ENCODE results near the gene MAPK11.

The MAPK11 gene

DNA sequence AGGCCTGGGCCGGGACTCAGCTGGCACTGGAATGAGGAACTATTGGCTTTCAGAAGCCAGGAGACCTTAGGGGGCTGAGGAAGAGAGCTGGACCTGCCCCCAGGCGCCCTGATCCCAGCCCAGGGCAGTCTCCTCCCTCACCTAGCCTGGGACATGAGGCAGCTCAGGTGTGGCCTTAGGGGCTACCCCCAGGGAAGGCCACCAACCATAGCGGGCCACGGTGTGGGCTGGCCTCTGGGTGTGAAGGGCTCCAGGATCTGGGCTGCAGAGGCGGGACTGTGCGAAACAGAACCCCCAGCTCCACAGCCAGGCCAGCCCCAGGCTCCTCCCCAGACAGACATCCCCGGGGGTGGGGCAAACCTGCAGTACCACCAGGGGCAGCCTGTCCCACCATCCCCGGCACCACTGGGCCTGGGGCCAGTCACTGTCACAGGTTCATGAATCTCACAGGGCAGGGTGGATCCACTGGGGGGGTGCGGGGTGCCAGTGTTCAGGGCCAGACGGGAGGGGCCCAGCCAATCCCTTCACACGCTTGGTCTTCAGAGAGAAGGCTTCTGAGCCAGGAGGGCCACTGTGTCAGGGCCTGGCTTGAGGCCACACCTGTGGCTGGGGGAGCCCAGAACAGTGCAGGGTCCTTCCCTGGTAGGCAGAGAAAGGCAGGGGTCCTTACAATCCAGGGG lies 33.8 kb upstream of the MAPK11 start:
- TF ChIP-seq, protein P1, sequence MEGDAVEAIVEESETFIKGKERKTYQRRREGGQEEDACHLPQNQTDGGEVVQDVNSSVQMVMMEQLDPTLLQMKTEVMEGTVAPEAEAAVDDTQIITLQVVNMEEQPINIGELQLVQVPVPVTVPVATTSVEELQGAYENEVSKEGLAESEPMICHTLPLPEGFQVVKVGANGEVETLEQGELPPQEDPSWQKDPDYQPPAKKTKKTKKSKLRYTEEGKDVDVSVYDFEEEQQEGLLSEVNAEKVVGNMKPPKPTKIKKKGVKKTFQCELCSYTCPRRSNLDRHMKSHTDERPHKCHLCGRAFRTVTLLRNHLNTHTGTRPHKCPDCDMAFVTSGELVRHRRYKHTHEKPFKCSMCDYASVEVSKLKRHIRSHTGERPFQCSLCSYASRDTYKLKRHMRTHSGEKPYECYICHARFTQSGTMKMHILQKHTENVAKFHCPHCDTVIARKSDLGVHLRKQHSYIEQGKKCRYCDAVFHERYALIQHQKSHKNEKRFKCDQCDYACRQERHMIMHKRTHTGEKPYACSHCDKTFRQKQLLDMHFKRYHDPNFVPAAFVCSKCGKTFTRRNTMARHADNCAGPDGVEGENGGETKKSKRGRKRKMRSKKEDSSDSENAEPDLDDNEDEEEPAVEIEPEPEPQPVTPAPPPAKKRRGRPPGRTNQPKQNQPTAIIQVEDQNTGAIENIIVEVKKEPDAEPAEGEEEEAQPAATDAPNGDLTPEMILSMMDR (IDR thresholded peaks at IDR 0.05; ENCODE audit: insufficient read depth, missing control alignments), result no peak
- FAIRE-seq, result no peak
- DNase-seq (ENCODE audit: insufficient read length, low spot score), result no peak

DNA sequence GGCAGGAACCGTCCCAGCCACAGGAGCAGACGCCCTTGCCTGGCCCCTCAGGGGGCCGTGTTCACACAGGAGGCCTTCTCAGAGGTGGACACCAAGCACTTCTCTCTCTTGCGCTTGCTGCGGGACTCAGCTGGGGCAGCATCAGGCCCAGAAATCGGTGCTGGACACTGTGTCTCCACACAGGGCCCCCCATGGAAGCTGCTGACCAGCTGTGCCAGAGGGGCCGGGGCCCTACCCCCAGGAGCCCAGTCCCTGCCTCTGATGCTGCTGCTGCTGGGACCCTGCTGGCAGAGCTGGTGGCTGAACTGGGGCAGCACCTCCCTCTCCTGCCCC lies 33.3 kb upstream of the MAPK11 start:
- TF ChIP-seq, protein P1 (IDR thresholded peaks at IDR 0.05; ENCODE audit: insufficient read depth, missing control alignments), result no peak
- FAIRE-seq (no peak), DNase-seq (ENCODE audit: insufficient read length, low spot score) (no peak)

DNA sequence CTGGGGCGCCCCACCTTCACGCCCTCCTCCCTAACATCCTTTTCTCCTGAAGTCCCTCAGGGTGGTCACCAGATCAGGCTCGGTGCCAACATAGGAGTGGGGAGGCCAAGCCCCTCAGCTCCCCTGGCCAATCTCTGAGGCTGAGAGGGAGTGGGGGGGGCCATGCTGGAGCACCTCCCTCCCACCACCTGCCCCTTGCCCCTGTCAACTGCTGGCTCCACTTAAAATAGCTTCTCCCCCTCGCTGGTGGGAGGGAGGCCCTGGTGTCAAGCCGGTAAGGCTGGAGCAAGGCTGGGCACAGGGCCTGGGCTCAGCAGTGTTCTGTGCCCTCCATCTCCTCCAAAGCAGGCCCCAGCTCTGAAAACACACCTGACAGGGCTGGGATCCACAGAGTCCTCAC lies 32.4 kb upstream of the MAPK11 start:
- DNase-seq (ENCODE audit: insufficient read length, low spot score), result no peak
- TF ChIP-seq, protein P1 (IDR thresholded peaks at IDR 0.05; ENCODE audit: insufficient read depth, missing control alignments), result no peak
- no peak for FAIRE-seq

DNA sequence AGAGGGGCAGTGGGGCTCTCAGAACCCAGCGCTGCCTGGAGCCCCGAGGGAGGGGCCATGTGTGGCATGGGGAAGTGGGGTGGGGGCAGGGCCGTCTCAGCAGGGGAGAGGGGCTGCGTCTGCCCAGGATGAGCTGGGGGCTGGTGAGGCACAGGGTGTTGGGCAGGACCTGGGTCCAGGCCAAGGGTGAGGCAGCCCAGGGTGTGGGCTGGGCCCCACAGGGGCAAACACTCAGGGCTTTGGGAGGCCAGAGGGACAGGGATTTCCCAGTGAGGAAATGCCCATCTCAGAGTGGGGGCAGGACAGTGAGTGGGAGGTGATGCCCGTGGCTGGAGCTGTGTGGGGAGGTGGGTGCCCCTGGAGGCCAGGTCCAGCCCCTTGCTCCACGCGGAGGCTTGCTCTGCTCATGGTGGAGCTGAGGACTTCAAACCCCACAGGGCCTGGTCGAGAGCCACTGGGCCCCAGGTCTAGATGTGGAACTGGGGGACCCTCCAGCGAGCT lies 31.9 kb upstream of the MAPK11 start:
- FAIRE-seq (no peak), DNase-seq (ENCODE audit: insufficient read length, low spot score) (no peak)
- TF ChIP-seq, protein P1 (IDR thresholded peaks at IDR 0.05; ENCODE audit: insufficient read depth, missing control alignments), result no peak

GRCh38 chr22:50301581-50301991 lies 31.4 kb upstream of the MAPK11 start:
- TF ChIP-seq, protein P1 (IDR thresholded peaks at IDR 0.05; ENCODE audit: insufficient read depth, missing control alignments), result no peak
- DNase-seq (ENCODE audit: insufficient read length, low spot score) (no peak), FAIRE-seq (no peak)

GRCh38 chr22:50300620-50301257 lies 30.6 kb upstream of the MAPK11 start:
- DNase-seq (ENCODE audit: insufficient read length, low spot score), result no peak
- TF ChIP-seq, protein P1 (IDR thresholded peaks at IDR 0.05; ENCODE audit: insufficient read depth, missing control alignments), result no peak
- no peak for FAIRE-seq
